Ascending aorta (tissue), 2 donors: ENCODE data around the gene TMEM18. TPM values are rescaled to one million over a fixed set of nuclear protein-coding genes. Genes with fewer than 3 reads are reported as not detected.

ENCODE experiments used
- DNase-seq, 2 donors: peaks; one replicate each; pipeline ENCODE4 v3.0.0-alpha.2; 2019; ENCODE audit warnings: low spot score in 2 of 2
- H3K27ac ChIP-seq, 2 donors: fragments of 200-600 bp; sonication (generic); one replicate each; pipeline ENCODE4 v1.5.1; 2016 to 2017; ENCODE audit warnings: mild to moderate bottlenecking in 1 of 2
- H3K27me3 ChIP-seq: fragments of 200-600 bp; sonication (generic); one replicate; pipeline ENCODE4 v1.5.1; 2017
- H3K36me3 ChIP-seq, 2 donors: fragments of 200-600 bp; sonication (generic); one replicate each; pipeline ENCODE4 v1.5.1; 2016
- H3K4me1 ChIP-seq, 2 donors: fragments of 200-600 bp; sonication (generic); one replicate each; pipeline ENCODE4 v1.5.1; 2016 to 2017; ENCODE audit warnings: mild to moderate bottlenecking in 1 of 2
- H3K4me3 ChIP-seq, 2 donors: fragments of 200-600 bp; sonication (generic); one replicate each; pipeline ENCODE4 v1.5.1; 2016 to 2017; ENCODE audit warnings: mild to moderate bottlenecking in 1 of 2
- H3K9me3 ChIP-seq, 2 donors: fragments of 200-600 bp; sonication (generic); one replicate each; pipeline ENCODE4 v1.5.1; 2016
- intact Hi-C: fragments of 100-400 bp; cut with DNase I; formaldehyde crosslinking; loops from one replicate; pipeline ENCODE4 v1.15.1; 2023
- total RNA-seq: library from RNA; depleted of rRNA; stranded (reverse); fragments of >200 nt; gene quantifications from one replicate; pipeline ENCODE4 v1.1.0, GENCODE V29; 2016
- TF ChIP-seq, protein P1 (sequence below), 3 experiments: fragments of 200-600 bp in 2 of 3; fragments of 450-650 bp in 1 of 3; sonication (generic) in 2 of 3; IDR thresholded peaks; one replicate each; pipeline ENCODE4 v1.5.1; 2016 to 2019; ENCODE audit warnings: antibody characterized with exemption in 3 of 3, mild to moderate bottlenecking in 1 of 3, moderate library complexity in 1 of 3

TMEM18 gene
- total RNA-seq, 1 donor from 2014 or later, result 6.4 TPM

DNA sequence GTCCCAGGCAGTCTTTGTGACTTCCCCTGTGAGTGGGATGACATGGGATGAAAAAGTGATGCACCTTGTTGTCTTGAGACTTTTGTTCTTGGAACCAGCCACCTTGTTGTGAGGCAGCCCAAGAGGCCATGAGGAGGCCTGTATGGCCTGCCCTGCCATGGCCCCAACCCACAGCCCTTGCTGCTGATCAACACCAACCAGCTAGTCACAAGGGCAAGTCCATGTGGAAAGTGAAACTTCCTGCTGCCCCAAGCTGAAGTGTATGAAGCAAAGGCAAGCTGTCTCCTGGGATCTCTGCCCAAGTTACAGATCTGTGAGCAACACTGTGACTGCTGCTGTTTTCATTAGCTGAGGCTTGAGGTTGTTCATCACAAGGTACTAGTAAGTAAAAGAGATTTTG is 21.6 kb downstream of the TMEM18 start:
- Histone ChIP-seq H3K4me3 (no peak overlapping the region), H3K9me3 (no peaks in the 10 kb centered on the region), H3K36me3 (no peaks in the 10 kb centered on the region), H3K27ac (no peak overlapping the region), H3K4me1 (no peaks in the 10 kb centered on the region), H3K27me3 (no peaks in the 10 kb centered on the region)
- DNase-seq, result no peak
- TF ChIP-seq, protein P1, sequence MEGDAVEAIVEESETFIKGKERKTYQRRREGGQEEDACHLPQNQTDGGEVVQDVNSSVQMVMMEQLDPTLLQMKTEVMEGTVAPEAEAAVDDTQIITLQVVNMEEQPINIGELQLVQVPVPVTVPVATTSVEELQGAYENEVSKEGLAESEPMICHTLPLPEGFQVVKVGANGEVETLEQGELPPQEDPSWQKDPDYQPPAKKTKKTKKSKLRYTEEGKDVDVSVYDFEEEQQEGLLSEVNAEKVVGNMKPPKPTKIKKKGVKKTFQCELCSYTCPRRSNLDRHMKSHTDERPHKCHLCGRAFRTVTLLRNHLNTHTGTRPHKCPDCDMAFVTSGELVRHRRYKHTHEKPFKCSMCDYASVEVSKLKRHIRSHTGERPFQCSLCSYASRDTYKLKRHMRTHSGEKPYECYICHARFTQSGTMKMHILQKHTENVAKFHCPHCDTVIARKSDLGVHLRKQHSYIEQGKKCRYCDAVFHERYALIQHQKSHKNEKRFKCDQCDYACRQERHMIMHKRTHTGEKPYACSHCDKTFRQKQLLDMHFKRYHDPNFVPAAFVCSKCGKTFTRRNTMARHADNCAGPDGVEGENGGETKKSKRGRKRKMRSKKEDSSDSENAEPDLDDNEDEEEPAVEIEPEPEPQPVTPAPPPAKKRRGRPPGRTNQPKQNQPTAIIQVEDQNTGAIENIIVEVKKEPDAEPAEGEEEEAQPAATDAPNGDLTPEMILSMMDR (IDR thresholded peaks at IDR 0.05), result no peak
- intact Hi-C loops, result no loop called here

DNA sequence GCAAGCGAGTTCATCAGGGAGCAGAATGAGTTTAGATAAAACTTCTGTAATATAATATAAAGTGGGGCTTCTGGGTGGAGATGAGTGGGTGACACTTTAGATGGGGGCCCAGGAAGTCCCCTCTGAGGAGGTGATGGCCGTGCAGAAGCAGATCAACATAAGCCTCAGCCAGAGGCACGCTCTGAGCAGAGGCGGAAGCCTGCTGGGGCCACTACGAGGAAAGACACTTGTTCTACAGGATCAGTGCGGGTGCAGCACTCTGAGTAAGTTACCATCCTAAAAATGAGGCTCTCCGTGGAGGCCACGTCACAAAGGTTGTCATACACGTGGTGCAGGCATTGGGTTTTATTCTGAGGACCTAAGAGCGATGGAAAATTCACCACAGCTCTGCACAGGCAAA is 22.3 kb downstream of the TMEM18 start:
- Histone ChIP-seq H3K27me3 (no peaks in the 10 kb centered on the region), H3K9me3 (no peaks in the 10 kb centered on the region), H3K4me3 (no peak overlapping the region), H3K27ac (no peak overlapping the region), H3K36me3 (no peaks in the 10 kb centered on the region), H3K4me1 (no peaks in the 10 kb centered on the region)
- intact Hi-C loops, result no loop called here
- TF ChIP-seq, protein P1 (IDR thresholded peaks at IDR 0.05), result no peak
- DNase-seq, result no peak

DNA sequence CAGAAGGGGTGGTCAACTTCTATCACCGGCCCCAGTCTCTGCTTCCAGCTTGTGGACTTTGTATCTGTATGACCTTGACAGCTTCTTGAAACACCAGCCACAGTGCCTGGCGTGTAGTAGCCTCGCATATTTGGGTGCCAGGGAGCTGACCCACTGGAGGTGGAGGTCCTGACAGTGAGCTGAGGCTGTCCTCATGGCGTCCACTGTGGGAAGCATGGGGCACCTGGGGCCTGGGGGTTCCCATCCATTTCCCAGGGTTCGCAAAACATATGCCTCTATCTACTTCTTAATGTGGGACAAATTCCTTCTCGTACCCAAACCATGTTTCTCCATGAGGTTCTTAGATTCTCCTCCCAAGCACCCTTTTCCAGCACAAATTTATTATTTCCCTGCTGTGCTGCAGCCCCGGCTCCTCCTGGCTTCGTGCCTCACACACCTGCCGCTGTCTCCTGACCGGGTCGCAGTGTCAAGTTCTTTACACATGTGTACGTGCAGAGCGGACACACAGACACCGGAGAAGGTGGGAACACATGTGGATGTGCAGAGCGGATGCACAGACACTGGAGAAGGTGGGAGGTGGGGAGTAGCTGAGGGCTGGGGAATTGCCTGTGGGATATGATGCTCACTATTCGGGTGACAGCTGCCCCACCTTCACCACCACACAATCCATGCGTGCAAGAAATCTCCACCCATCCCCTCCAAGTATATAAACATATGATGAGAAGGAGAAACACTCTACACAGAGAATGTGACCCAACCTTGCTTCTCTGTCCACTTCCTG is 23.4 kb downstream of the TMEM18 start:
- no peaks in the 10 kb centered on the region for H3K9me3 ChIP-seq
- H3K4me1 ChIP-seq, result no peaks in the 10 kb centered on the region
- H3K27me3 ChIP-seq, result no peaks in the 10 kb centered on the region
- no peak for DNase-seq
- no peaks in the 10 kb centered on the region for H3K36me3 ChIP-seq
- H3K4me3 ChIP-seq, result no peak overlapping the region
- TF ChIP-seq, protein P1 (IDR thresholded peaks at IDR 0.05), result no peak
- H3K27ac ChIP-seq, result no peak overlapping the region
- intact Hi-C loops, result no loop called here

DNA sequence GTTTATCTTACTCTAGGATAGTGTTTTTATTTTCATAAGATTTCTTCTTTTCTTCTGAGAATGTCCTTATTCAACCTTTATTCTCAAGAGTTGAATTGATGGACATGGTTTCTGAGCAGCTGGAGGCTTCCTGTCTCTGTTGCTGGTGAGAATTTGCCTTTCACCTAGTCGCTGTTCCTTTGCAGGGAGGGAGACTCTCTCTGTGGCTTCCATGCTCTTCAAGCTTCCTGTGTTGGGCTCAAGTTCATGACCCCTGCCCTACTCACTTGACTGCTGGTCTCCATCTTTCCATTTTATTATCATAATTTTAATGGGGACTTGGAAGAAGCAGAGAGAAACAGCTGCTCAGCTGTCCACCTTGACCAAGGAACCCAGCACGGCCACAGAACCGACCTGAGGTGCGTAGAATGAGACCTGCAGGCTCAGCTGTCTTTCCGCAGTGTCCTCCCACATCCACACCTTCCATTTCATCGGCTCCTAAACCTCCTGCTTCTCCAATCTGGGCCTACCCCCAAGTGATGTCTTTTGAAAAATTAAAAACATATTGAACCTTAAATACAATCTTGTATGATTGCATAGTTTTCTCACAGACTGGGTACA is 24.2 kb downstream of the TMEM18 start:
- TF ChIP-seq, protein P1 (IDR thresholded peaks at IDR 0.05), result no peak
- Histone ChIP-seq H3K27me3 (no peaks in the 10 kb centered on the region), H3K4me1 (no peaks in the 10 kb centered on the region), H3K4me3 (no peak overlapping the region), H3K36me3 (no peaks in the 10 kb centered on the region), H3K27ac (no peak overlapping the region), H3K9me3 (no peaks in the 10 kb centered on the region)
- intact Hi-C loops, result no loop called here
- DNase-seq, result no peak

DNA sequence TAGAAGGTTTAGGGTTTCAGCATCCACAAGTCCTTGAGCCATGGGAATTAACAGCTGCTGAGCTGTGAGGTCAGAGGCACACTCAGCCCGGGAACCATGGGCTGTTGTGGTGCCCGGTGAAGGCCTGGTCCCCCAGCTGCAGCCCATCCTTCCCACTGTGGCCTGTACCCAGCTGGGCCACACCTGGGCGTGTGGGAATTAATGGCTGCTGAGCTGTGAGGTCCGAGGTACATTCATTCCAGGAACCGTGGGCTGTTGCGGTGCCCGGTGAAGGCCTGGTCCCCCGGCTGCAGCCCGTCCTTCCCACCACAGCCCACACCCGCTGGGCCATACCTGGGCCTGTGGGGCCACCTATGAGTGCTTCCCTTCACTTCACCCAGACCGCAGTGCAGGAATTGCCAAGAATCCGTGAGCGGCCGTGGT is 25.2 kb downstream of the TMEM18 start:
- TF ChIP-seq, protein P1 (IDR thresholded peaks at IDR 0.05), result no peak
- H3K36me3 ChIP-seq, result no peaks in the 10 kb centered on the region
- intact Hi-C loops, result no loop called here
- no peaks in the 10 kb centered on the region for H3K9me3 ChIP-seq
- no peak for DNase-seq
- H3K27ac ChIP-seq, result no peak overlapping the region
- H3K27me3 ChIP-seq, result no peaks in the 10 kb centered on the region
- H3K4me3 ChIP-seq, result no peak overlapping the region
- H3K4me1 ChIP-seq, result no peaks in the 10 kb centered on the region
